GM12892 (cell line): ENCODE results near the gene OR51E1.

ENCODE experiments used
- POLR2A ChIP-seq: IDR thresholded peaks from 2 replicates; pipeline ENCODE4 v1.6.1; 2011; ENCODE audit warnings: low read depth, low read length, control low read depth
- POLR2AphosphoS5 ChIP-seq: IDR thresholded peaks from 2 replicates; pipeline ENCODE4 v1.6.1; 2011; ENCODE audit warnings: low read depth, low read length, control low read depth

DNA sequence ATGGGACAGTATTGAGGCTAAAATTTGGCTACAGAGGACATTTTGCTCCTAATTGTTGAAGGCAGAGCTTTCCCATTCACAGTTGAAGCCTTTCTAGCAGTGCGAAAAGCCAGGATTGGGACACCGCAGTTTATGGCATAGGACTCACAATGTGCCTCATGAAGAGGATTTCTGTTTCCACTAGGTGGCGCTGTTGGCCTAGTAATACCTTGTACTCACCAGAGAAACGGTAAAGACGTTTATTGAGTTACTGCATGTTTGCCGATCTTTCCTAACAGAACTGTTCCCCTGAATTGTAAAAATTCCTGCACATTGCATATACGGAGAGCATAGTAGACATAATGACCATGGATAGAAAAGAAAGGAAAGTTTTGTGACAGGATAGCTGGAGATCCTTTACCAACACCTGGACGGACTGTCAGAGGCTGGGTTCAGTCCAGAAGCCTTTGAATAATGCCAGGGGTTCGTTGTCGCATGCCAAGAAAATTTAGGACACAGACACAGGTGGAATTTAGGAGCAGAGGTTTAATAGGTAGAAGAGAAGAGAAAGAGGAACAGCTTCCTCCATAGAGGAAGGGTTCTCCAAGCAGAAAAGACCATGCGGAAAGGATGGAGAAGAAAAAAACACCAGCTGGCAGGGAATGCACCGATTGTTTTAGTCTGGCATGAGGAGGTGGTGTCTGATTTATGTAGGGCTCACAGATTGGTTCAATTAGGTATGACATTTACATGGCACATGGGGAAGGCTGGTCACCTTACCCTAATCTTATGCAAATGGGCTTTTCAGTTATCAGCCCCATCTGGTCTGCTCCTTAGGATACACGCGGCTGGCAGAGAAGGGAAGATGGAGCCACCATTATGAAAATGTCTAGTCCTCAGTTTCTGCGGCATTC is 17.3 kb upstream of the OR51E1 start:
- TF ChIP-seq POLR2AphosphoS5 (no peak), POLR2A (no peak)
